Activated CD4-positive, alpha-beta T cell treated with anti-CD3 and anti-CD28 coated beads, Interleukin-2, amount 10 ng/mL, durations not matched to agents 7 days and 5 days (primary cell): ENCODE data around the gene RNF115. TPM values are rescaled to one million over a fixed set of nuclear protein-coding genes. Genes with fewer than 3 reads are reported as not detected.
A peak's percentile ranks its signal among the peaks of the same experiment; 100 is the strongest.

Experiments used
- CTCF ChIA-PET: fragments of 350-600 bp; sonication (Branson Sonifier 250); formaldehyde crosslinking; loops from one replicate; lab custom pipeline; 2021; ENCODE audit warnings: antibody characterized with exemption; lab: Charles Lee
- POLR2A ChIA-PET: fragments of 350-600 bp; sonication (Branson Sonifier 250); formaldehyde crosslinking; loops from one replicate; lab custom pipeline; 2021; ENCODE audit warnings: antibody characterized with exemption; lab: Charles Lee
- DNase-seq: peaks from one replicate; pipeline ENCODE4 v3.0.0-alpha.2; 2020
- H3K27ac Mint-ChIP-seq: one replicate; pipeline ENCODE4 v1.8.0; 2021; ENCODE audit warnings: mild to moderate bottlenecking, moderate library complexity, mixed read lengths
- H3K27me3 Mint-ChIP-seq: one replicate; pipeline ENCODE4 v1.8.0; 2021; ENCODE audit warnings: mixed read lengths
- H3K36me3 Mint-ChIP-seq: one replicate; pipeline ENCODE4 v1.8.0; 2021; ENCODE audit warnings: low read depth, mixed read lengths
- H3K4me1 Mint-ChIP-seq: one replicate; pipeline ENCODE4 v1.8.0; 2021; ENCODE audit warnings: mixed read lengths
- H3K4me3 Mint-ChIP-seq: one replicate; pipeline ENCODE4 v1.8.0; 2021; ENCODE audit warnings: mild to moderate bottlenecking, moderate library complexity, mixed read lengths
- H3K9me3 Mint-ChIP-seq: one replicate; pipeline ENCODE4 v1.8.0; 2021; ENCODE audit warnings: mixed read lengths
- microRNA-seq: library from miRNA; unstranded; fragments of <30 nt; microRNA quantifications from one replicate; pipeline ENCODE4 v1.2.0, GENCODE V29; 2021; ENCODE audit warnings: borderline microRNAs expressed, borderline replicate concordance
- total RNA-seq, 2 experiments: library from RNA; stranded (reverse); gene quantifications; one replicate each; pipeline ENCODE4 v1.2.3, GENCODE V29; 2021

Gene RNF115
- total RNA-seq, 2 experiments from 2014 or later = 14.8 to 15.6 TPM

DNA sequence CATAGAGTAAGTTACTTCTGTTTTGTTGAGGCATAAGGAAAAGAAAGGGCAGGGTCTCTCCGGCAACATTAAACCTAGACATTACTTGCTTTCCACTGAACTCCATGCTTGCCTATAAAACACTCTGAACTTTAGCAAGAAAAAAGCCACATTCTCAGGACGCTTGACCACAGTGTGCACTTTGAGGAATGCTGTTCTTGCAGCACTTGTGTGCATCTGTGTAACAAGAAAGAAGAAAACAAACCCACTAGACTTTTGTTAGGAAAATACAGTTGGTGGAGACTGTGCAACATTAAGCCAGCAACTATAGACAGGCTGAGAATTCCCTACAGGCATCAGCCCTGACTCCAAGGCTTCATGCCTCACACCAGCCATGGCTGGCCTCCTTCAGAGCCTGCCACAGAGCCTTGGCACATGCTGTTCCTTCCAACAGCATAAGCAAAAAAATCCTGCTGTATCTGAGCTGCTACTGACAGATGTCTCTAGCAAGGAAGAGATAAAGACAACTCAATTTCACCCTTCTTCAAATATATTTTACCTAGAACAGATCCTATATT lies 122.5 kb downstream of the RNF115 start:
- POLR2A ChIA-PET = no interaction called here
- H3K36me3 Mint-ChIP-seq = no peaks in the 10 kb centered on the region
- H3K27me3 Mint-ChIP-seq = peaks cover 31% of the 10 kb centered on the region
- no peaks in the 10 kb centered on the region for H3K9me3 Mint-ChIP-seq
- H3K27ac Mint-ChIP-seq = no peak overlapping the region
- no peak overlapping the region for H3K4me3 Mint-ChIP-seq
- no peak for DNase-seq
- CTCF ChIA-PET = no interaction called here
- H3K4me1 Mint-ChIP-seq = no peaks in the 10 kb centered on the region

DNA sequence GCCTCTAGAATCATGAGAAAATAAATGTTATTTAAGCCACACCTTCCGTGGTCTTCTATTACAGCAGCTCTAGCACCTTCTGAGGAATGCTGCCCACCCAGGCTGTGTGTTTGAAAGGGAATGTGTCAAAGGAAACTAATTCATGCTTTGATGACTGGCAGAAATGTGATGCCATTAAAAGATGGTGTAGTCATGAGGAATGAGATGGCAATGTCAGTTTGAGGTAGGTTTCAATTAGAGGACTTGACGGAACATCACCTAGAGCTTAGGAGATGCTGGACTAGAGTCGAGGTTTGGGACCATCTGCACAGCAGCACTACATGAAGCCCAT lies 127.3 kb downstream of the RNF115 start:
- CTCF ChIA-PET = no interaction called here
- Mint-ChIP-seq H3K4me3 (no peak overlapping the region), H3K9me3 (no peaks in the 10 kb centered on the region), H3K4me1 (peaks cover 5% of the 10 kb centered on the region), H3K36me3 (peaks cover 2% of the 10 kb centered on the region), H3K27ac (no peak overlapping the region), H3K27me3 (peaks cover 16% of the 10 kb centered on the region)
- POLR2A ChIA-PET = interaction anchor here (0.6 kb wide), 1 partner anchor 19 kb away, joined by 4 read pairs; no protein-coding TSS in a partner anchor
- no peak for DNase-seq

DNA sequence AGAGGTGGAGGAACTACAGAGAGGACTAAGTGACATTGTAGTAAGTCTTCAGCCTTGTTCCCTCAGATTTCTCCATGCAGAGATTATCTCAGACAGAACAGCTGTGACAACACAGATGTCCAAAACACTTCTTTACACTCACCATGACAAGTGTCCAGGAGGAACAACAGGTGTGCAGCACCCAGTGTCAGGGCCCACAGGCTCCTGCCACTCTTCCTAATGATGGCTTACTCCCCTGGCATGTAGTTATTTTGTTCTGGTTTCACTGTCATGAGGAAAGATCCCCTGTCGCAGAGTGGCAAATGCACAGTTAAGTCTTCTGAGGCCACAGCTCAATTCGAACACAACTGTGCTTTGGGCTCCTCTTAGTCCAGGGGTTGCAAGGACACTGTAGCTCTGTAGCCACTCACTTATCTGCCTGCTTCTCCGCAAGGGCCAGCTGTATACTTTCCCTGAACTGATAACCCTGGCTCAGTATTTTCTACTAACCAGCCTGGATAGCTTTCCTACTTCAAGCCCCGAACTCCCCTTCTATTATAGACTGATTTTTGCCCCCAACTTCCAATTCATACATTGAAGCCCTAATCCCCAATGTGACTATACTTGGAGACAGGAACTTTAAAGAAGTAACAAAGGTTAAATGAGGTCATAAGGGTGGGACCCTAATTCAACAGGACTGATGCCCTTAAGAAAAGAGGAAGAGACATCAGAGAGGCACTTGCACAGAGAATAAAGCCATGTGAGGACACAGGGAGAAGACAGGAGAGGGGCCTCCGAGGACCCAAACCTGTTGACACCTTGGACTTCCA lies 127.9 kb downstream of the RNF115 start:
- Mint-ChIP-seq H3K36me3 (peaks cover 2% of the 10 kb centered on the region), H3K4me1 (peaks cover 11% of the 10 kb centered on the region), H3K27me3 (peaks cover 13% of the 10 kb centered on the region), H3K4me3 (no peak overlapping the region), H3K27ac (no peak overlapping the region), H3K9me3 (no peaks in the 10 kb centered on the region)
- DNase-seq = no peak
- POLR2A ChIA-PET = interaction anchor here (0.6 kb wide), 1 partner anchor 18 kb away, joined by 4 read pairs; no protein-coding TSS in a partner anchor
- CTCF ChIA-PET = no interaction called here

DNA sequence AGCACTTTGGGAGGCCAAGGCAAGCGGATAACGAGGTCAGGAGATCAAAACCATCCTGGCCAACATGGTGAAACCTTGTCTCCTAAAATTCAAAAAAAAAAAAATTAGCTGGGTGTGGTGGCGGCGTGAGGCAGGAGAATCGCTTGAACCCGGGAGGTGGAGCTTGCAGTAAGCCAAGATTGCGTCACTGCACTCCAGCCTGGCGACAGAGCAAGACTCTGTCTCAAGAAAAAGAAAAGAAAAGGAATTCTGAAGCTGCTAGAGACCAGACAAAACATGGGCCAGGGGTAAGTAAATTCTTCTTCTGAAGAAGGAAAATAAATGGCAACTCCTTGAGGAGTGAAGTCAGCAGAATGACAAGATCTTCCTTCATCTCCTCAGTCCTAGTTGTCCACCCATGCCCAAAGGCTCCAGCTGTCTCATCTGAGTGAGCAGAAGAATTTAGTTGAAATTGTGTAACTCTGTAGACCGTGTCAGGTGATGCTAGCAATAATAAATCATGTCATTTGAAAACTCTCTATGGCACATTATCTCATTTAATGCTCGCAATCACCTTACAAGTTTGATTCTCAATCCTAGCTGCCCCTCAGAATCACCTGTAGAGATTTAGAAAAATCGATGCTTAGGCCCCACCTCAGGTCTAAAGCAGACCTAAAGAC lies 131.0 kb downstream of the RNF115 start:
- peaks cover 39% of the 10 kb centered on the region for H3K4me1 Mint-ChIP-seq
- CTCF ChIA-PET = interaction anchor here (0.7 to 0.8 kb wide), 2 partner anchors 16 to 38 kb away, joined by 3 to 4 read pairs; no protein-coding TSS in a partner anchor

DNA sequence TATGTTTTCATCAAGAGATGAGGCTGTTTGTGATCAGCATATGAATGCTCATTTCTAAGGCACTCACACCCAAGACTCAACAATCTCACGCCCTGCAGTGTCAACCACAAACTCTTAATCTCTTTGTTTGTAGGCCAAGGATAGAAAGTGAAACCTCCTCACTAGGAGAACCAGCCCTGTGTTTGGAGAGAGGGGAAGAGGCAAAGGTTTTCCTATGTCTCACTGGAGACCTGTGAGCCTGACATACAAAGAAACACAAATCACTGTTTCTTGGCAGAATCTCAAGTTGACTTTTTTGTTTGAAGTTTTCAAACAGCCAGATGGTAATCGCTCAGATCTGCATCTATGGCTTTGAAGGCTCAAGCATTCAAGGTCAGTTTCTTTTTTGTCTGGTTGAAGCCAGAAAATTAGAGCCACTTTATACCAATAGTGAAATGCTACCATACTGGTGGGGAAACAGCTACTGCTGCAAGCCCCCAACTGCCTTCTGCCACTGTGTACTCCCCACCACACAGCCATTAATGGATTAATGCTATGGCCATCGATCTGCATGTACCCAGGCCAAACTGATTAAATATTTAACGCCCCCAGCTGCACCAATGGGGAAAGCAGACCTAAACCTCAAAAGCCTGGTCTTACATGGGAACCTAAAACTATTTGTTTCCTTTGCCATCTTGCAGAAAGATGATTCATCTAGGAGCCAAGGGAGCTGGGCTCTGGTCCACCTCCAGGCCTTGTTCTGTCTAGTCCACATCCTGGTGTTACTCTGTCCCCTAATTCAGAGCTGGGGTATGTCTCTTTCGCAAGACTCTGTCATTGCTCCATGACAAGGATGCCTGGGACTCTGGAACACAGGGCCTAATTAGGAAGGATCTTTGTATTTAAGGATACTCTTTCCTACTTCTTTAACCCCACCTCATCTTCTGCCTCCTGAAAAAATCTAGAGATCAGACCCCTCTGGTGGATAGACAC lies 133.0 kb downstream of the RNF115 start:
- peak; percentile 78 for DNase-seq
- Mint-ChIP-seq H3K36me3 (peaks cover 8% of the 10 kb centered on the region), H3K27me3 (peaks cover 2% of the 10 kb centered on the region), H3K4me3 (peak overlapping the region; percentile 51), H3K4me1 (peaks cover 39% of the 10 kb centered on the region), H3K9me3 (no peaks in the 10 kb centered on the region), H3K27ac (peak overlapping the region; percentile 93)
- POLR2A ChIA-PET = interaction anchor here (0.7 kb wide), 1 partner anchor 18 kb away, joined by 4 read pairs; no protein-coding TSS in a partner anchor
- CTCF ChIA-PET = interaction anchor here (1.5 kb wide), 1 partner anchor 12 kb away, joined by 4 read pairs; no protein-coding TSS in a partner anchor

More for the DNA sequence above, 131.0 kb downstream of the RNF115 start:
- Mint-ChIP-seq H3K4me3 (no peak overlapping the region), H3K9me3 (no peaks in the 10 kb centered on the region), H3K36me3 (peaks cover 8% of the 10 kb centered on the region), H3K27ac (no peak overlapping the region), H3K27me3 (peaks cover 4% of the 10 kb centered on the region)
- no peak for DNase-seq
- POLR2A ChIA-PET = no interaction called here

DNA sequence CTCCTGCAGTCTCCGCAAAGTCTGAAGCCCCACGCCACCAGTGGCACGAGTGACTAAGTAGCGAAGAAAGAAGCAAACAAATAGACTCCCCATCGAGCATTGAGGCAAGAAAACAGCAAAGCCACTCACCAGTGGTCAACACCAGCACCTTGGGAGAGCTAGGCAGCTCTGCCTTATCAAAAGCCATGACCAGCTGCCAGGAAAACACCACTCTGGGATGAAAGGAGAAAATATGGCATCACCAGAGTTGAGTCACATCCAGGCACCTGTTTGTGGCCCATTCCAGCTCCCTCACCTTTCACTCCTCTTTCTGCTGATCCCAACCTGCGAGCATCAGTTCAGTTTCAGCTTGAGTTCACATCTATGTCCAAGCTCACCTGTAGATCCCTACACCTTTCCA lies 134.0 kb downstream of the RNF115 start:
- Mint-ChIP-seq H3K4me3 (peak overlapping the region; percentile 51), H3K4me1 (peaks cover 39% of the 10 kb centered on the region), H3K27me3 (peaks cover 2% of the 10 kb centered on the region), H3K27ac (peak overlapping the region; percentile 93), H3K36me3 (peaks cover 8% of the 10 kb centered on the region), H3K9me3 (no peaks in the 10 kb centered on the region)
- no peak for DNase-seq
- CTCF ChIA-PET = no interaction called here
- POLR2A ChIA-PET = no interaction called here

DNA sequence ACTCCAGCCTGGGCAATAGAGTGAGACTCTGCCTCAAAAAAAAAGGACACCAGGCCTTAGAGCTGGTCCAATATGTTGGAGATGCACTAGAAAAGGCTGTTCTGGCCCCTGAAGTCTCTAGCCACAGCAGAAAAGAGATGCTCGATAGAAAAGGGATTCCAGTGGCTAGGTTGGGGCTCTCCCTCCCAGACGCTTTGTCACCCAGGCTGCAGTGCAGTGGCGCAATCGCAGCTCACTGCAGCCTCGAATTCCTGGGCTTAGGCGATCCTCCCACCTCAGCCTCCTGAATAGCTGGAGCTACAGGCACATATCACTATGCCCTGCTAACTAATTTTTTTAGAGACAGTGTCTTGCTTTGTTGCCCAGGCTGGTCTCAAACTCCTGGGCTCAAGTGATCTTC lies 135.0 kb downstream of the RNF115 start:
- CTCF ChIA-PET = interaction anchor here (1.0 kb wide), 1 partner anchor 10 kb away, joined by 3 read pairs; no protein-coding TSS in a partner anchor
- peak overlapping the region; percentile 93 for H3K27ac Mint-ChIP-seq
- peaks cover 8% of the 10 kb centered on the region for H3K36me3 Mint-ChIP-seq
- H3K9me3 Mint-ChIP-seq = no peaks in the 10 kb centered on the region
- no peak for DNase-seq
- peaks cover 39% of the 10 kb centered on the region for H3K4me1 Mint-ChIP-seq
- H3K4me3 Mint-ChIP-seq = no peak overlapping the region
- H3K27me3 Mint-ChIP-seq = no peaks in the 10 kb centered on the region
- POLR2A ChIA-PET = no interaction called here

Small RNA genes lying within 50 kb of the gene (microRNA-seq; reads per million reads assigned to microRNA genes)
- gene MIR6736 = not detected

Other genes starting within 250 kb of the RNF115 start
- gene GPR89A, start 216.1 kb downstream of the RNF115 start, total RNA-seq = 10 to 100 TPM; 30.6 to 32.8 TPM
- under 1 TPM; 0.25 to 0.42 TPM for gene PDZK1, start 116.7 kb downstream of the RNF115 start, total RNA-seq
- not detected for gene CD160, start 104.6 kb downstream of the RNF115 start, total RNA-seq
- 10 to 100 TPM; 34.5 to 38.7 TPM for gene POLR3C, start 105 bp upstream of the RNF115 start, total RNA-seq
- 1 to 10 TPM; 2.7 to 3.4 TPM for gene NUDT17, start 21.5 kb upstream of the RNF115 start, total RNA-seq
- 10 to 100 TPM; 17.9 to 18.8 TPM for gene PIAS3, start 35.0 kb upstream of the RNF115 start, total RNA-seq
- under 1 TPM; 0.40 to 0.42 TPM for gene ANKRD35, start 61.8 kb upstream of the RNF115 start, total RNA-seq
- 1 to 10 TPM; 1.5 to 1.9 TPM for gene ITGA10, start 86.0 kb upstream of the RNF115 start, total RNA-seq
- 10 to 100 TPM; 36.9 to 44.6 TPM for gene PEX11B, start 94.6 kb upstream of the RNF115 start, total RNA-seq
- gene RBM8A, start 103.4 kb upstream of the RNF115 start, total RNA-seq = 100 to 1,000 TPM; 175 to 188 TPM
- 10 to 100 TPM; 49.5 to 57.5 TPM for gene LIX1L, start 133.9 kb upstream of the RNF115 start, total RNA-seq
- gene ANKRD34A, start 140.5 kb upstream of the RNF115 start, total RNA-seq = 1 to 10 TPM; 2.0 to 2.2 TPM
- 10 to 100 TPM; 27.3 to 29.2 TPM for gene POLR3GL, start 140.6 kb upstream of the RNF115 start, total RNA-seq
- gene TXNIP, start 172.5 kb upstream of the RNF115 start, total RNA-seq = 100 to 1,000 TPM; 240 to 262 TPM
- gene HJV, start 197.6 kb upstream of the RNF115 start, total RNA-seq = not detected